Epithelial cell of prostate (primary cell): Measurements from ENCODE around the gene CNTNAP5.

ENCODE experiments used
- DNase-seq: peaks from one replicate; pipeline ENCODE4 v3.0.0-alpha.2; 2011; ENCODE audit warnings: low read depth, low spot score
- H3K27ac ChIP-seq: fragments of 450-650 bp; 2 replicates; pipeline ENCODE4 v1.5.1; 2017; ENCODE audit warnings: mild to moderate bottlenecking

The CNTNAP5 gene

DNA sequence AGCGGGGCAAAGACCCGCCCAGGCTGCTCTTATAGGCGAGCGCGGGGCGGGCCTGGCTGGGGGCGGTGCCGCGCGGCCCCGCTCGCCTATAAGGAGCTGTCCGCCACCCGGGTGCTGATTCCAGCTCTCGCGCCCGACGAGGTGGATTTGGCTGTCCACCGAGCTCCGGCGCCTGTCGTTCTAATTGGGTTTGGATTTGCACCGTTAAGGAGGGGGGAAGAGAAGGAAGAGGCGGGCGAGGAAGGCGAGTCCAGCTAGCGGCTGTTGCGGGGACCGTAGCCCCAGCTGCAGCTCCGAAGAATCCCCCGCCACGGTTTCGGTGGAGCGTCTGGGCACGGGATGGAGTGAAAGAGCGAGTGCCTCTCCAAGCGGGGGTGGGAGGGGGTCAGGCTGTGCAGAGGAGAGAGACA is at the start of gene CNTNAP5:
Gene CNTNAP5, plus strand, starts transcription at position 117 of the 410 bp plus-strand sequence. CDS start 364 bp downstream, outside the sequence.
- no peak within 1 kb of the TSS for H3K27ac ChIP-seq
- DNase-seq, result no peak

DNA sequence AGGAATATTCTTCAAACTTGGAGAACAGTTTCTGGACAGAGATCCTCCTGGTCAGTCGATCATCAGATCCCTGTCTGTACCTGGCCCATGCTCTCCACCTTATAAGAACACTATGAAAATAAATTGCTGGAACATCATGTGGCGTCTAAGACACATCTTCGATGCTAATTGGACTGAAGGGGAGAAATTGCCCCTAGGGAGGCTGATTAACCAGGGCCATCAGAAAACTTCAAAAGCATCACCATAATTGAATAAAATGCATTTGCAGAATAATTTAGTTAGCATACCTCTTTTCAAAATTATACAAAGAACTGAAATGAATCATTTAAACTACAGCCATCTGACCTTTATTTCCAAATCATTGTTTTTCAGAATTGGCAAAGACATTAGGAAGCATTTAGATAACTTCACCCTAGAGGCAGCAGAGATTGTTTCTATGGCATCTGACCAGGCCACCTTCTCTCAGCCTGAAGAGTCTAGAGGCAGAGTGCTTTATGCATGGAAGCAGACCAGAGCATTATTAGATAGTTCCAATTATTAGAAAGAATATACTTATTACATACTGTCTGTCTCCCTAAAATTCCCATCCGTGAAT is 48.9 kb upstream of the CNTNAP5 start:
- no peak for DNase-seq
- no peak overlapping the region for H3K27ac ChIP-seq

DNA sequence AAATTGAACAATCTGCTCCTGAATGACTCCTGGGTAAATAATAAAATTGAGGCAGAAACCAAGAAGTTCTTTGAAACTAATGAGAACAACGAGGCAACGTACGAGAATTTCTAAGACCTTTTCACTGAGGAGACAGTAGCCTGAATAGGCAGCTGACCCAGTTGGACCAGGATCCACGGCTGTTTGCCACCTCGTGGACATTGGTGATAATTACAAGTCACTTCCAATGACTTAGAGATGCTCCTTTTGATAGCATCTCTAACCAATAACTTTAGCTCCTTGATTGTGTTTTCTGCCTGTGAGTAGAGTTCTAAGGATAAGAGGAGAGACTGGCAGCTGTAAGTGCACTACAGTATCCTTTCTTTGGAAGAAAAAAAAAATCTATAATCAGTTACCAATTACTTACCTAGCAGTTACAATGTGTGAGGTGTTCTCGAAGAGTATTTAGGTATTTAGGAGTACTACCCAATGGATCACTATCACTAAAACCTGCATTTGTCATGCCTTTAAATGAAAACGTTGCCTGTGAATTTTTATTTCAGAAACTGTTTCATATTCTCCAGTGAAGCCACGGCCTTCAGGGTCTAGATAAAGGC is 31.3 kb upstream of the CNTNAP5 start:
- no peak overlapping the region for H3K27ac ChIP-seq
- no peak for DNase-seq

DNA sequence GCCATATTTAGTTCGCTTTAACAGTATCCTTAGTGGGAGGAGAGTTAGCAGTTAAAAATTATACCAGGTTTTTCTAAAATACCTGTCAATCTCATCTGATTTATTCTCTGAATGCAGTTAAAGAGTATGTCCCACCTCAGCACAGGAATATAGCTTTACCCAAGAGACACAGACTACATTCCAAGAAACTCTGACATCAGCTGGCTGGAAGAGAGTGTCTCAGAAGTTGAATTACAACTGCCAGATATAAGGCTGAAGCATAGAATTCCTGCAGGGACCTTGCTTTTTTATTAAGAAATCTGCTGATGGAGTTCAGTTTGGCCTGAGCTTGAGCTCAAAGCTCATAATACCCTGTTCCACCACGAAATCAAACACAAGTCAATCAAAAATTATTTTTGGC is 25.4 kb upstream of the CNTNAP5 start:
- DNase-seq, result no peak
- no peak overlapping the region for H3K27ac ChIP-seq

DNA sequence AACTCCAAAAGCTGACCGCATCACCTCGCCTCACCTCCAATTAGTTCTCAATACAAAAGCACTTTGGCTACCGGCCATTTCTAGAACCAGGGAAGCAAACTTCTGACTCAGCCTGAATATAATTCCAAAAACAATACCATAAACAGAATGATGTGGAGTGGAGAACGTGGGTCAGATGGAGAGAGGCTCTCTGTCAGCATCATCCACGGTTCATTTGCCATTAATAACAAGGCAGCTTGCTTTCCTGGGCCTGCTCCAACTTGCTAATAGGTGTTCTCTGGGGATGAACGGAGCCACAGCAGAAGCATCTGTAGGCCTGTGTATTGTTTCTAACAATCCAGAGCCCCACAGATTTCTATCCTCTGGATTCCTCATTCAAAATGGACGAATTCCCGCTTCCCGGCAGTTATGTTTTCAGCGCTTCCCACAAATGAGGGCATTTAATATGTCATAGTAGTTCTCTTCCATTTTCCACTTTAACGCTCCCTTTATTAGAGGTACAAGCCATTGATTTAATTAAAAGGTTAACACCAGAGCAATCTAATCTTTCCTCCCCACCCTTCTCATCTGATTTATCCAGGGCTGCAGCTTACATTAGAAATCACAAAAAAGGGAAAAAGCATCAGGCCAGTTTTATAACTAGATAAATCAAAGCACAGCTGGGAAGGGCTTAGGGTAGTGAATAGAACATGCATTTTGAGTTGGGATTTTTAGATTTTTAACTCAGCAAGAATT is 23.2 kb upstream of the CNTNAP5 start:
- no peak for DNase-seq
- H3K27ac ChIP-seq, result no peak overlapping the region

DNA sequence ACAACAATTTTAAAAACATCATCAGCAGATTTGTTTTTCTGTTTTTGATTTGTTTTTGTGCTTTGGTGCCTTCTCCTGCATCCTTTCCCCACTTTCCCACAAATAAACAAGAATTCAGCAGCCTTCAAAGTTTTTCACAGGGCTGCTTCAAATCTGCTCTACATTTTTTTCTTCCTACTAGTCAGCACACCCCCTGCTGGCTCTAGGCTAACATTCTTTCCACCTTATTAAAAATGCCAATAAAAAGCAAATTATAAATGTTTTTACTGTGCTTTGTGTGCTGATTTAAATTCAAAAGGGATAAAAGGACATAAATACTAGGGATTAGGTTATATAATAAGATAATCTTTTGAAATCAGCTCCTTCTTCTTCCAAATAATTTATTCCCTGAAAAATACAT is 6.2 kb upstream of the CNTNAP5 start:
- H3K27ac ChIP-seq, result no peak overlapping the region
- DNase-seq, result no peak

DNA sequence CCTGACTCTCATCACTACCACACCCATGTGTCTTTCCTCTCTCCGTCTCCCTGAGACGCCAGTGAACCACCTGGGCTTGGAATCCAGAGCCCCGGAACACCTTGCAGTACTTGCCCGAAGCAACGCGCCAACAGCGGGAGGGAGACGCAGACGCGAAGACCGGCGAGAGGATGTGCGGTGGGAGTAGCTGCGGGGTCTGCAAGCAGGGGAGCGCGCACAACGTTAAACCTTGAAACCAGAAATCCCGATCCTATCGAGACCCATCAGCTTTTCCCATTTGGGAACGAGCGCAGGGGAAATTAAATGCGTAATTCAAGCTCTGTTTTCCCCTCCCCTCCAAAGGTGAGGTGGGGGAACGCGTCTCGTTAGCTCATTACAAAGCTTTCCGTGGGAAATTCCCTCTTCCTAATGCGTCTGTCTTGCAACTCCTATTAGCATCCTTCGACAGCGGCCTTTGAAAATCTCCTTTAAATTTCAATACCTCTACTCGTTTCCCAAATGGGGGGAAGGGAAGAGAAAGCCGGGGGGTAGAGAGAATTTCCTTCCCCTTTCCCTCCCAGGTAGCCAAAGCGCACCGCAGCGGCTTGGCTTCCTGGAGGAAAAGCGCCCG is 421 bp upstream of the CNTNAP5 start:
- no peak overlapping the region for H3K27ac ChIP-seq
- DNase-seq, result no peak

DNA sequence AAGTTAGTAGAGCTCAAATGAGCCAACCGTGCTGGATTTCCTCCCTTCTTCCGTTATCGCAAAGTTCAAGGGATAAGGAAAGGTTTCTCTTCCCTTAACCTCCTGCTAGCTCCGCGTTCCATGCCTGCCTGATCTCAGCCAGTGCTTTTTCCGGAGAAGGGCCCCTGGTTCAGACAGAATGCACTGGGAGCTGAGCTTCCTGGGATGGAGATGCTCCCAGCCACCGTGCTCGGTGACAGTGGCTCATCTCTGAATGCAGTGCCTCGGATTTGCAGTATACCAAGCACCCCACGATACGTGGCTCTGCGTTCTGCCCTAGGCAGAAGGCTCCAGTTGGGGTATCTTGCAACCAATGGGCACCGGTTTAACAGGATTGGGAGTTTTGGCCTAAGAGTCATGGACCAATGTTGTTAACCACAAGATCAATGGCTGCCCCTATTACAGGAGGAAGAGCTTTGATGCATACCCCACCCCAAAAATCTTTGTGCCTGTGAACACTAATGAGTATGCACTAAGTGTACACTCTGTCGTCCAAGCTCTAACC is 876 bp downstream of the CNTNAP5 start:
- H3K27ac ChIP-seq, result no peak overlapping the region
- no peak for DNase-seq

DNA sequence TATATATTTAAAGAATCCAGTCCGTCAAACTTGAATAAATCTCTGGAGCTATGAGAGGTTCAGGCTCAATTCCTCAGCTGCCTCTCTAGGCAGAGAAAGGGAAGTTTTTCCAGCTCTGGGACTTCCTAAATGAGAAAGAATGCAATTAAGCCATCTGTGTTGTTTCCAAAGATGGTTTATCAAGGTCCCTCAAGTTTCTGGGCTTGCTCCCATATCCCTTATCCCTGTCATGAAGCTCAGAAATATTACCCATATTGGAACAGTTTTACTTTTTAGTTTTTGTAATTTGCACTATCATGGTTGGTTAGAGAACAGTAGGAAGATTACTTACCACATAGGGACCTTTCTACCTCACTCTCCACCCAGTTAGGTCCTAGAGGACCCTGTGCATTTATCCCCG is 1.4 kb downstream of the CNTNAP5 start:
- no peak for DNase-seq
- no peak overlapping the region for H3K27ac ChIP-seq

DNA sequence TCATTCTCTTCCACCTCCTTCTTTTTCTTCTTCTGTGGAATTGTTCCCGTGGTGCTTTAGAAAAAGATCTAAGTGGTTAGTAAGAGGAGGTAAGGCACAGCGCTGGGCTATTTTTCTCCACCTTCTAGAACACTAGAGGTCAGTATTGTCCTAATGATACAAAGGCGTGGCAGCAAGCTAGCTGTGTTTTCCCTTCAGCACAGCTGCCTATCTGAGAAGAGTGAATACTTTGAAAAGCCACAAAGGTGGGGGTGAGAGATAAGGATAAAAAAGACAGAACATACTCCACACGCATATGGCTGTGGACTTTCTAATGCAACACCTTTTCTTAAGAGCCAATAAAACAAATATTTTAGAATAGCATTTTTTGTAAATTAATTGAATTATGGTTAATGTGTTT is 2.1 kb downstream of the CNTNAP5 start:
- no peak overlapping the region for H3K27ac ChIP-seq
- DNase-seq, result peak; percentile 0

DNA sequence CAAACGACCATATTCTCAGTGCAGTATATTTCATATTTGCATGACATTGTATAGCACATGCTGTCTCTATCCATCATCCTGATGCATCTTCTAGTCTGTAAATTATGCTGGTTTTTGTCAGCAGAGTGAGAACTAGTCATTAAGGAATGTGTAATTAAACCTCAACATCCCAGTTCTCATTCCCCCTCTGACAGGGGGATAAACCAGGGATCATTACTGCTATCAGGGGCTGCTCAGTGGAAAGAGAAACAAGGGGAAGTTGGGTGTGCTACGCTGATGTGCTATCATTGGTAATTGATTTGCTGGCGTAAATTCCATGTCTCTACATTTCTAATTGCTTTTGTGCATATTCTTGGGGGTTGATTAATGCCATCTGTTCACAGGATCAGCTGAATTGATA is 7.7 kb downstream of the CNTNAP5 start:
- DNase-seq, result no peak
- H3K27ac ChIP-seq, result no peak overlapping the region

DNA sequence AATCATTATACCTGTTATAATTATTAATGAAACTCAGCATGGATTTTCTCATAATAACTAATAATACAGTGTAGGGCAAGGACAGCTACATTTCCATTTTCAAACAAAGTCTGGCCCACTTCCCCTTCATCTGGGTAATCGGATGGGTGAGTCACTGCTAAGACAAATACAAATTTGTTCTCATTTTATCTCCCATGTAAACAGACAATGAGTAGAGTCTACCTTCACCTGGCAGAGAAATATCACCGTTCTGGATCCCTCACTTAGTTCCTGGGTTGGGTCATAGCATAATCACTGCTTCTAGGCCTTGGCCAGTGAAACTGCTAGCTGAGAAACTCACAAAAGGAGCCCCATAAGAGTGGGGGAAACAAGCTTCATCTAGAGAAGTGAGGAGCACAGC is 9.2 kb downstream of the CNTNAP5 start:
- DNase-seq, result no peak
- no peak overlapping the region for H3K27ac ChIP-seq

DNA sequence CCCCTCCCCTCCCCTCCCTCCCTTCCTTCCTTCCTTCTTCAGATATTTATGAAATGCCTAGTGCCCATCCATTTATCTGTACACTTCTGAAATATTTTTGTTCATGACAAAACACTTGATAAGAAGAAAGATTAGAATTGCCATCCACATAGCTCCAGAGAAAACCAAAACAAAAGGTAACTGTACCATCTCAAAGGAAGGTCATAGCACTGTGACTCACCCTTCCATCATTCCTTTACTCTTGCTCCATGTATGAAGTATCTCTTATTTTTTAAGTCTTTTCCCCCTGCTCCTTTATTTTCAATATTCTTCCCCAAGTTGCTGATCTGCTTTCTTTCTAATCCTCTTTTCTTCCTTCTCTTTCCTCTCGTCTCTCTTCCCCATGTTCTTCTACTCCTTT is 9.9 kb downstream of the CNTNAP5 start:
- no peak for DNase-seq
- H3K27ac ChIP-seq, result no peak overlapping the region

DNA sequence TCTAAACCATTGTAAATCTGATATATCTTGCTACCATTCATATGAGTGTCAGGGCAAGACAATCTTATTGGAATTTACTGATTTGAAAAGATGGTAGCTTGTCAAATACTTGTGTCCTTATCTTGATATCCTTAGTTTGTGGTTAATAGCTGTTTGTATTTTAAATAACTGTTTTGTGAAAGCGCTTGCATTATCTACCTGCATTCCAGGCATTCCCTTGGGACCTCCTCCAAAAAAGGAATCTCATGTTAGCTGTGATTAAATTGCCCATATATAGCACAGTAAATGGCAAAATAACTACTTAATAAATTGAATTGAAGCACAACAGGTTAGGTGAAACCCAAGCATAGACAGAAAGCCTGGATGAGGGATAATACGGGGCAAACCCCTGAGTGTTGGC is 13.9 kb downstream of the CNTNAP5 start:
- no peak for DNase-seq
- H3K27ac ChIP-seq, result no peak overlapping the region

DNA sequence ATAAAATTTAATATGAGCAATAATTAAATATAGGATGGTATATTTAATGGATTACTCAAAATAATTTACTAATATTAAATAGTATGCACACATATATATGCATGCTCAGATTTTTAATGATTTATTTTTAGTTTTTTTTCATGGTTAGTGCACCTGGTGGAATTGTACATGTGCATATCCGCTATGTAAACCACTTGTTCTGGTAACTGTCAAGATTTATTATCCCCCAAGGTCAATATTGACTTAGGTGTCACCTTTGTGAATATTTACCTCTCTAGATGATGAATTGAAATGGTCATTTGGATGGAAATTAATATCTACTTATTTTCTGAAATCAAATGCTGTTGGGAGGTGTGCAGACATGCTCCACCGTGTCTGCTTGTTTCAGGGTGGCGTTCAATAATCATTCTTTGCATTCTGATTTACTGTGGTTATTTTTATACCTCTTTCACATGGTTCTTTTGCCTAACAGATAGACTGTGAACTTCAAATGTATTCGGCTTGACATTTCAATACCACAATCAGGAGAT is 14.7 kb downstream of the CNTNAP5 start:
- H3K27ac ChIP-seq, result no peak overlapping the region
- no peak for DNase-seq

DNA sequence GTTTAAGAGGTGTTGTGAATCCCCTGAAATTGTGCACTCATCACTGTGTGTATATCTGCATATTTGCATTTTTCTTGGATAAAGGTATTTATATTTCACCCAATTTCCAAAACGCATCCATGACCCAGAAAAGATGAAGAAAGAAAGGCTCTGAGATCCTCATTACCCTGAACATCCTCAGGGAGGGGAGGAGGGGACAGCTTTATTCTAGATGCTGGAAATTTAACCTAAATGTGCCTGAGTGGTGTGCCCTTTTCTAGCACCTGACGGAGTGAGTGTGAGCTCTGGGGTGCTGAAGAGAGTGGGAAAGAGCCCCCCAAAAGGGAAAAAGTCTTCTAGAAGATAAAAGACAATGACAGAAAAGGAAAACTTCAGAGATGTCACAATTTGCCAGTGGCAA is 20.8 kb downstream of the CNTNAP5 start:
- no peak overlapping the region for H3K27ac ChIP-seq
- DNase-seq, result no peak

DNA sequence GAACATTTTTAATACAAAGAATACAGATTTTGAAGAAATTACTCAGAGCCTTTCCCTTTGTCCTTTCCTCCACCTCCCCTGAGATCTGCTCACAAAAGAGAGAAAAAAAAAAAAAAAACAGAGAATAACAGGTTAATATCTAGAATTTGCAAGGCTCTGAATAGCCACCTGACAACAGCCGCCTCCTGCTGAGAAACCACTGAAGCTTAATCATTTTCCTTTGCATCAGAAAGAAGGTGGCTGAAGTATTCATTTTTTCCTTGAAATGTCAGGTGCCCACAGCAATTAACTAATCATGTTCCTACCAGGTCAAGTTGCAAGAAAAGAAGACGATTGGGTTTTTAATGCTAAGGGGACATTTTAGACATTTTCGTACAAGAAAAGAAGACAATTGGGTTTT is 21.2 kb downstream of the CNTNAP5 start:
- no peak for DNase-seq
- H3K27ac ChIP-seq, result no peak overlapping the region

DNA sequence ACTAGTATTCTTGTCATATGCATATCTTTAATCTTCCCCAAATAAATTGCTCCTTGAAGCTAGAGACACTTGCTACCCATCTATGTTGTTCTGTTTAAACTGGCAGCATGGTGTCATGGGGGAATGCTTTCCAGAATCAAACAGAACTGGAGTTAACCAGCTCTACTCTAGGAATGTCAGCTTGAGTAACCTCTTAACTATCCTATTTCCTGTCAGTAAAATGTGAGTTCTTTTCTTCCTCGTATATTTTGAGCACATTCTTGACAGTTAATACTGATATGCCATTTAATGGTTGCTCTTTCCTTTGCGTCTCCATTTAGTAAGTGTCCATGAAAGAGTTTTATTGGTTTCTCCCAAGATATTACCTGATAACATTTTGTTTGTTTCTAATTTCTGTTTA is 23.0 kb downstream of the CNTNAP5 start:
- H3K27ac ChIP-seq, result no peak overlapping the region

DNA sequence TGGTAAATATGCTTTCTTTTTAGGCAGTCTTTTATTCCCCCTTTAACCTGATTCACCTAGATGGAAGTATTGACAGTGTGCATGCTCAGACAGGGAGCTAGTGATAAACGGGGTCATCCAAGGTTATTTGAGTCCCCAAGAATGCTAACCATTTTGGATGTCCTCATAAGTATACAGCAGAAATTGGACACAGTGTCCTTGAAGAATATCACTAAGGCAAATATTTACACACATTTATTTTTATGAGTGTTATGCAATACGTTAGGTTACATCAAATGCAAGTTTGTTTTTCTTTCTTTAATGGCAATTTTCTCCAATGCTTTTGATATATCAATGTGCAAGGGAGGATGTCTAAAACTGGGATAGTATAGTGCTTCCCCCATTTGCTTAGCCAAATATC is 23.6 kb downstream of the CNTNAP5 start:
- H3K27ac ChIP-seq, result no peak overlapping the region
- DNase-seq, result no peak

More for the DNA sequence above, 23.0 kb downstream of the CNTNAP5 start:
- DNase-seq, result no peak

DNA sequence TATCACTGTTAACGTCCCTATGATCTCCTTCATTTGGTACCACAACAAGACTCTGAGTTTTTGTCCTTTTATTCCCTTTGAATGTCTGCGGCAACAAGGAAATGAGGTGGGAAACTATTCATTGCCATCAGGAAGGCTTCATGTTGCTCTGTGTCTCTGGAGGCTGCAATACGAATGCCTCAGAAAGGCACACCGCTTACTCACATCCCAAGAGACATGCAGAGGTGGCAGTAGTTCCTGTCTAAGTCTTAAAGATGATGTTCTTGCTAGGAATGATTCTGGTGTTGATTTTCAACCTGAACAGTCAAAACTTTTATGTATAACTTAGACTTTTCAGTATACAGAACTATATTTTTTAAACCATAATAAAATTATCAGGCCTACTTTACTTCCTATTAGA is 24.0 kb downstream of the CNTNAP5 start:
- no peak for DNase-seq
- H3K27ac ChIP-seq, result no peak overlapping the region
